ENCODE data around the gene MBOAT2. TPM values are rescaled to one million over a fixed set of nuclear protein-coding genes. Genes with fewer than 3 reads are reported as not detected.
"Not testable (repeated sequence)": the region's sequence is repeated elsewhere in the genome, so short reads cannot be mapped to it uniquely, and the experiment has no call there.

Gene MBOAT2
- total RNA-seq, 8 experiments from 2014 or later: 1.2 to 54.5 (median 28.6) TPM

DNA sequence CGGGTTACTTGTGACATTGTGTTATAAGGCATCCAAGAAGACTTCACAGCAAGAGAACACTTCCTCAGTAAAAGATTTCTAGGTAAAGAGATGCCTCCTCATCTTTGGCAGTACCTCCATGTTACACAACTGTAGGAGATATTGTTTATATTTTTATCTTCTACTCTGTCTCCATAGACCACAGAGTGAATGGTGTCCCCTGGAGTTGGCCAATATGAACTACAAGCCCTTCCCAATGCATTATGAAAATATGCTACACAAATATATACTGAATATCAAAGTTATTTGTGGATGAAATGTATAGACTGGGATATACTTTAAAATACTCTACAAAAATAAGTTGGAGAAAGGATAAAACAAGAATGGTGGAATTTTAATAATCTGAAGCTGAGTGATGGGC is 46.7 kb downstream of the MBOAT2 start:
- Histone ChIP-seq H3K4me1 (replicated peaks in 1 of 2) (no peaks in the 10 kb centered on the region), H3K27ac (no peak overlapping the region), H3K4me3 (no peak overlapping the region)
- no peak for ATAC-seq (replicated peaks in 6 of 8)
- WGBS, 10 experiments: 67 to 100% (median 95%) methylated on average over 1 of the region's 1 CpG; no CpG with 5 or more reads in 4 of the 10 experiments
- in situ Hi-C loops (cut with MboI; ENCODE audit: low pct_unique_long_range_greater_than_20kb in 2 of 9, low sequenced_read_pairs in 9 of 9, unreplicated experiment in 9 of 9): no loop called here

DNA sequence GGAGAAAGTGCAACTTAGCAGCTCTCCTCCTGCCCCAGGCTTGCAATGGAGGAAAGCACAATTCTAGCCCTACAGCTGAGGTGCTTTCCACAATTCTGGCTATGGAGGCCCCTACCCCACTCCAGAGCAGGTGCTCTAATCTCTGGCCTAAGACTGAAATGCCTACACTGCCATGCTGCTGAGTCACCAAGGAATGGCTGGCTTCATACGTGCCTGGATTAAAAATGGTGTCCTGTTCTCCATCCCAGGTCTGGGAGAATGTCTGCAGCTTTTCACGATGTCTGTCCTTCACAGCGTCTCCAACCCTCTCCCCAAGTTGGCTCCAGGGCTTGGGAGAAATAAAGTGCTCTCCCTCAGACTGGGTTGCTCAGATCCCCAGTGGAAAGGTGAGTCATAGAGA is 48.5 kb downstream of the MBOAT2 start:
- no peak for ATAC-seq (replicated peaks in 6 of 8)
- no peak overlapping the region for H3K27ac ChIP-seq
- H3K4me3 ChIP-seq: no peak overlapping the region
- WGBS, 10 experiments: 20 to 100% (median 90%) methylated on average over 1 of the region's 3 CpGs; no CpG with 5 or more reads in 6 of the 10 experiments
- in situ Hi-C loops (cut with MboI; ENCODE audit: low pct_unique_long_range_greater_than_20kb in 2 of 9, low sequenced_read_pairs in 9 of 9, unreplicated experiment in 9 of 9): no loop called here
- H3K4me1 ChIP-seq (replicated peaks in 1 of 2): no peaks in the 10 kb centered on the region

DNA sequence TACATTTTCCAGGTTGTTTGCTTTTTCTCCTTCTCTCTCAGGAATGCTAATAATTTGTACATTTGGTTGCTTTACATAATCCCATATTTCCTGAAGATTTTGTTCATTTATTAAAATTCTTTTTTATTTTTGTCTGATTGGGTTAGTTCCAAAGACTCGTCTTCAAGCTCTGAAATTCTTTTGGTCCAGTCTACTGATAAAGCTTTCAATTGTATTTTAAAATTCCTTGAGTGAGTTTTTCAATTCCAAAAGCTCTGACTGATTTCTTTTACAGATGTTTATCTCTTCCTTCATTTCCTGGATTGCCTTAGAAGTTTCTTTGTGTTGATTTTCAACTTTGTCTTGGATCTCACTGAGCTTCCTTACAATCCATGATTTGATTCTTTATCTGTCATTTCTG is 50.0 kb downstream of the MBOAT2 start:
- WGBS, 10 experiments: 80 to 100% (median 92%) methylated on average over 1 of the region's 1 CpG; no CpG with 5 or more reads in 1 of the 10 experiments
- no peak for ATAC-seq (replicated peaks in 6 of 8)
- H3K27ac ChIP-seq: no peak overlapping the region
- no peak overlapping the region for H3K4me3 ChIP-seq
- H3K4me1 ChIP-seq (replicated peaks in 1 of 2): no peaks in the 10 kb centered on the region
- in situ Hi-C loops (cut with MboI; ENCODE audit: low pct_unique_long_range_greater_than_20kb in 2 of 9, low sequenced_read_pairs in 9 of 9, unreplicated experiment in 9 of 9): no loop called here

DNA sequence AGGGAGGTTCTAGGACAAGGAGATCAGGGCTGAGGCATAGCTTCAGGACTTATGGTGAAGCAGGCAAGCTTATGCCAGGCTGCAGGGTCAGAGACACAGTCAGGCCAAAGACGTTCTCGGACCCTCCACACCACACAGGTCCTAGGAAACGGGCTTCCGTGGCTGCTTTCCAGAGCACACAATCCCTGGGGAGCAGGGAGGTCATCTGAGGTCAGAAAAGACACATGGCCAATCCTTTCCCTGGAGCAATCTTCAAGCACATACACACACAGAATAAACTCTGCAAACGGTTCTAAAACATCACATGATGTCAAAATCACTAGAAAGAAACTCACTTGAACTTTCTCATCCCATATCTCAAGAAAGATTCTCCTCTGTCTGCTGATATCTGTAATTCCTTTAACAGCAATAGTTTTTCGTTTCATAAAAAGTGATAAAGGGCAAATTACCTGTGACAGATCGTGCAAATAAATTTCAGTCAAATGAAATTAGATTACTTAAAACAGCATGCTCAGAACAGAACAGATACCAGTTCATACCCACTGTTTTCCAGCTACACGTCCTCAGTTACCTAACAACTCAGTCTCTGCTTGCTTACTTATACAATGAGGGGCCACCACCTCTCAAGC is 63.9 kb downstream of the MBOAT2 start:
- in situ Hi-C loops (cut with MboI; ENCODE audit: low pct_unique_long_range_greater_than_20kb in 2 of 9, low sequenced_read_pairs in 9 of 9, unreplicated experiment in 9 of 9): no loop called here
- 37 to 89% (median 81%) methylated on average over 1 to 8 of the region's 8 CpGs for WGBS, 10 experiments
- no peak overlapping the region for H3K4me3 ChIP-seq
- no peak for ATAC-seq (replicated peaks in 6 of 8)
- no peaks in the 10 kb centered on the region for H3K4me1 ChIP-seq (replicated peaks in 1 of 2)
- H3K27ac ChIP-seq: no peak overlapping the region

DNA sequence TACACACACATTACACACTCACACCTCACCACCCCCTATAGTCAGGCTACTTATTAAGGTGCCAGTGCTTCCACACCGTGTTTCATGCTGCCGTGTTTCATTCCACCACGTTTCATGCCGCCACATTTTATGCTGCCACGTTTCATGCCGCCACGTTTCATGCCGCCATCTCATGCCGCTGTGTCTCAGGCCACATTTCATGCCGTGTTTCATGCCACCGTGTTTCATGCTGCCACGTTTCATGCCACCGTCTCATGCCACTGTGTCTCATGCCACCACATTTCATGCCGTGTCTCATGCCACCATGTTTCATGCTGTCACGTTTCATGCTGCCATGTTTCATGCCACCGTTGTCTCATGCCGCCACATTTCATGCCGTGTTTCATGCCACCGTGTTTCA is 65.1 kb downstream of the MBOAT2 start:
- no peak overlapping the region for H3K27ac ChIP-seq
- in situ Hi-C loops (cut with MboI; ENCODE audit: low pct_unique_long_range_greater_than_20kb in 2 of 9, low sequenced_read_pairs in 9 of 9, unreplicated experiment in 9 of 9): no loop called here
- H3K4me3 ChIP-seq: no peak overlapping the region
- no peaks in the 10 kb centered on the region for H3K4me1 ChIP-seq (replicated peaks in 1 of 2)
- no peak for ATAC-seq (replicated peaks in 6 of 8)
- 86 to 100% (median 98%) methylated on average over 1 to 18 of the region's 19 CpGs; no CpG with 5 or more reads in 2 of the 10 experiments for WGBS, 10 experiments

DNA sequence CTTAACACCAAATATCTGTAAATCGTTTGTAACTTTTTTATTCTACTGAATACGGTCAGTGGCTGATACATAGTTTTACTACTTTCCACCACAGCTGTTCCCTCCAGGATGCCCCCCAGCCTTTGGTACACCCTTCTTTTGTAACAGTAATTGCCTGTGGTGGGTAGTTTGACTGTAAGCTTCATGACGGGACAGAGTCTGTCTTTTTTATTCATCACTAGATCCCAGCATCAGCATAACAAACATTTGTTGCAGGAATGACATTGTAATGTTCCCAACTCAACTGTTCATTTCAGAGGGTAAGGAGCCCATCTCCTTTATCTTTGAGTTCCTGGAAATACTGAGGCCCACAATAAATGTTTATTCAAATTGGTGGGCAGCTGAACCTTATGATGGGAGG is 67.5 kb downstream of the MBOAT2 start:
- in situ Hi-C loops (cut with MboI; ENCODE audit: low pct_unique_long_range_greater_than_20kb in 2 of 9, low sequenced_read_pairs in 9 of 9, unreplicated experiment in 9 of 9): no loop called here
- Histone ChIP-seq H3K27ac (no peak overlapping the region), H3K4me3 (no peak overlapping the region), H3K4me1 (replicated peaks in 1 of 2) (no peaks in the 10 kb centered on the region)
- no peak for ATAC-seq (replicated peaks in 6 of 8)
- WGBS, 10 experiments: 59 to 100% (median 75%) methylated on average over 1 to 3 of the region's 3 CpGs

DNA sequence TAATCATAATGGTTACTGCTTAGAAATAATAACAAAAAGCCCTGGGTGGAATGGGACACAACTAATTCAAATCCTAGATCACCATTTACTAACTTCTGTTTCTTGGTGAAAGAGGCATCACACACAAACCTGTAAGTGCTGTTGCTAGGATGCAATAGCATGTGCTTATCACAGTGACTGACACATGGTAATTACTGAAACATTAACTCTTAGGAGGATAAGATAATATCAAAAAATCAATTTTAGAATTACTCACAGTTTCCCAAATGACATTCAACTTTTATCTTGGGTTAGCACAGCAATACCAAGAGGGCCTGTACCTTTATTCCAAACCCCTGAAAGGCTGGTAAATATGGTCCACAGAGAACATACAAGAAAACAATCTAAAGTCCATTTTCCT is 69.1 kb downstream of the MBOAT2 start:
- in situ Hi-C loops (cut with MboI; ENCODE audit: low pct_unique_long_range_greater_than_20kb in 2 of 9, low sequenced_read_pairs in 9 of 9, unreplicated experiment in 9 of 9): no loop called here
- ATAC-seq (replicated peaks in 6 of 8): no peak
- Histone ChIP-seq H3K4me3 (no peak overlapping the region), H3K4me1 (replicated peaks in 1 of 2) (no peaks in the 10 kb centered on the region), H3K27ac (no peak overlapping the region)

DNA sequence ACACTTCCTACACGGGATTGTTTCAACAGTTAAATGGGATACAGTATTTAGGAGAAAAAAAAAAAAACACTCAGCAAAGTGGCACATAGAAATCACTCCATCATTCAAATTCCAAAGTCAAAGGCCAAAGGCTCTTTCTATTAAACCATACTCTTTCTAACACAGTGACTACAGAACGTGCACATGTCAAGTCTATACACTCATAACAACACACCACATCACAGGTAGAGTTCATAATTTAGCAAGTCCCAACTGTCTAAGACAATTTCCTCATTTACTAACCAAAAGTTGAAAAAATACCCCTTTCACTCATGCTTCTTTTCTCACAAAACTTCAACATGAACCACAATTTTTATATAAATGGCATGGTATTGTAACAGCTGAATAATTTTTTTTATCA is 70.8 kb downstream of the MBOAT2 start:
- no peak for ATAC-seq (replicated peaks in 6 of 8)
- Histone ChIP-seq H3K27ac (no peak overlapping the region), H3K4me3 (no peak overlapping the region), H3K4me1 (replicated peaks in 1 of 2) (no peaks in the 10 kb centered on the region)
- 20 to 88% (median 77%) methylated on average over 2 of the region's 2 CpGs; no CpG with 5 or more reads in 3 of the 10 experiments for WGBS, 10 experiments
- in situ Hi-C loops (cut with MboI; ENCODE audit: low pct_unique_long_range_greater_than_20kb in 2 of 9, low sequenced_read_pairs in 9 of 9, unreplicated experiment in 9 of 9): no loop called here

DNA sequence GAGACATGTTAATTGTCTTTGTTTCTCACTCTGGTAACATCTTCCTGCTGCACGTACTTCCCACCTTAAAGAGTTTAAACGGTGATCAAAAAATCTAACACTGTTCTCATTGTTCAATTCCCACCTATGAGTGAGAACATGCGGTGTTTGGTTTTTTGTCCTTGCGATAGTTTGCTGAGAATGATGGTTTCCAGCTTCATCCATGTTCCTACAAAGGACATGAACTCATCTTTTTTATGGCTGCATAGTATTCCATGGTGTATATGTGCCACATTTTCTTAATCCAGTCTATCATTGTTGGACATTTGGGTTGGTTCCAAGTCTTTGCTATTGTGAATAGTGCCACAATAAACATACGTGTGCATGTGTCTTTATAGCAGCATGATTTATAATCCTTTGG is 73.3 kb downstream of the MBOAT2 start:
- in situ Hi-C loops (cut with MboI; ENCODE audit: low pct_unique_long_range_greater_than_20kb in 2 of 9, low sequenced_read_pairs in 9 of 9, unreplicated experiment in 9 of 9): not testable (repeated sequence)

DNA sequence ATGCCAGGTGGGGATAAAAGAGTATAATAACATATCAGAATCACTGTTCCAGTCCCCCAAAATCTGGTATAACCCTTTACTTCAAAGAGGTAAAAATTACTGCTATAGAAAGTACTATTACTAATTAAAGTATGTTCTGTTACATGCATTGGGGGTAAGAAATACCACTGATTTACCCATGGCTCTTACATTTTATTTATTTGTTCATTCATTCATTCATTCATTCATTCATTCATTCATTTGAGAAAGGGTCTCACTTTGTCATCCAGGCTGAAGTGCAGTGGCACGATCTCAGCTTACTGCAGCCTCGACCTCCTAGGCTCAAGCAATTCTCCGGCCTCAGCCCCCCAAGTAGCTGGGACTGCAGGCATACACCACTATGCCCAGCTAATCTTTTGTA is 74.4 kb downstream of the MBOAT2 start:
- in situ Hi-C loops (cut with MboI; ENCODE audit: low pct_unique_long_range_greater_than_20kb in 2 of 9, low sequenced_read_pairs in 9 of 9, unreplicated experiment in 9 of 9): no loop called here
- WGBS, 10 experiments: 92 to 100% (median 100%) methylated on average over 1 to 3 of the region's 3 CpGs; no CpG with 5 or more reads in 4 of the 10 experiments
- Histone ChIP-seq H3K4me3 (no peak overlapping the region), H3K4me1 (replicated peaks in 1 of 2) (peaks cover 0 to 4% of the 10 kb centered on the region in 2 donors), H3K27ac (no peak overlapping the region)
- ATAC-seq (replicated peaks in 6 of 8): no peak

More for the DNA sequence above, 73.3 kb downstream of the MBOAT2 start:
- 67 to 100% (median 94%) methylated on average over 1 to 4 of the region's 5 CpGs; no CpG with 5 or more reads in 5 of the 10 experiments for WGBS, 10 experiments
- H3K4me3 ChIP-seq; H3K4me1 ChIP-seq (replicated peaks in 1 of 2); ATAC-seq (replicated peaks in 6 of 8); H3K27ac ChIP-seq: not testable (repeated sequence)

DNA sequence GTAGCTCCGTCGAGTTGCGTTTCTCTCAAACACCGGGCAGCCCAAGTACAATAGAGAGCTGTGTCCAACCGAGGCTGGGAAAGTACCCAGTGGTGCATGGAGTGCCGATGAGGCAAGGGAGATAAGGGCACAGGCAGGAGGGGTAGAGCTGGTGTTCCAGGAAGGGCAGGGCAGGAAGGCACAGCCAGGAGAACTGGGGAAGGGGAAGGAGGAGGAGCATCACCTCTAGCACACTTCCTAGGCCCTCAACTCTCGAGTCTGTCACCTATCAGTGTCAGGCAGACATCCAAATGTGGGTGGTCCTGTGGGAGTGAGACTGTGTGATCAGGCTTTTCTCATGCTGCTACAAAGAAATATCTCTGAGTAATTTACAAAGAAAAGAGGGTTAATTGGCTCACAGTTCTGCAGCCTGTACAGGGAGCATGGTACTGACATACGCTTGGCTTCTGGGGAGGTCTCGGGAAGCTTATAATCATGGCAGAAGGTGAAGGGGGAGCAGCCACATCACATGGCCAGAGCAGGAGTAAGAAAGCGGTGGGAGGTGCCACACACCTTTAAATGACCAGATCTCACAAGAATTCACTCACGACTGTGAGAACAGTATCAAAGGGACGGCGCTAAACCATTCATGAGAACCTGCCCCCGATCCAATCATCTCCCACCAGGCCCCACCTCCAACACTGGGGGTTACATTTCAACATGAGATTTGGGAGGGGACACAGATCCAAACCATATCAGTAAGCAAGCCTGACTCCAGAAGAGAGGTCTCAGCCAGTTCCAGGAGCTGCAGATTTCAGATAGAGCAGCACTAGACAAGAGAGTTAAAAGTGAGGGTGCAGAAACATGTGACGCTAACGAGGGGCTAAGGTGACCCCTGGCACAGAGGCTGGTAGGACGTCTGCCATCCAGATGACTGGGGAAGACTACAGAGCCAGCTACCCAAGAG is 75.7 kb downstream of the MBOAT2 start:
- in situ Hi-C loops (cut with MboI; ENCODE audit: low pct_unique_long_range_greater_than_20kb in 2 of 9, low sequenced_read_pairs in 9 of 9, unreplicated experiment in 9 of 9): no loop called here
- 73 to 97% (median 92%) methylated on average over 4 to 13 of the region's 17 CpGs; no CpG with 5 or more reads in 1 of the 10 experiments for WGBS, 10 experiments
- Histone ChIP-seq H3K27ac (no peak overlapping the region), H3K4me1 (replicated peaks in 1 of 2) (peaks cover 0 to 4% of the 10 kb centered on the region in 2 donors), H3K4me3 (no peak overlapping the region)
- no peak for ATAC-seq (replicated peaks in 6 of 8)

DNA sequence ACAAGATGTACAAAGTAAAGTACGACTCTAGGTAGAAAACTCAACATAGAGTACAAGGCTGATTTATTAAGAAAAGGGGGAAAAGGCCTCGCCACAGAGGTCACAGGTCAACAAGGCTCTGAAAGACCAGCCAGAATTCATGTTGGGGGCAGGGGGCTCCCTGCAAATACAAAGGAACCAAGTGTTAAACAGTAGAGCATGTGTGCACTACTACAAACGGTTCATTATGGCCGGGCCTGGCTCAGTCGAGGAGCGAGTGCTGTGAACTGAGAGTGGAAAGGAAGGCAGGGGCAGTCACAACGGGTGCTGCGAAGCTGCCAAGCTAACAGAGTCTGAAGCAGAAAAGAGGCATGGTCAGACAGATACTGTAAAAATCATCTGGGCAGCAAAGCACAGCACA is 77.1 kb downstream of the MBOAT2 start:
- H3K4me3 ChIP-seq: no peak overlapping the region
- H3K27ac ChIP-seq: no peak overlapping the region
- in situ Hi-C loops (cut with MboI; ENCODE audit: low pct_unique_long_range_greater_than_20kb in 2 of 9, low sequenced_read_pairs in 9 of 9, unreplicated experiment in 9 of 9): no loop called here
- 48 to 100% (median 65%) methylated on average over 2 to 7 of the region's 8 CpGs; no CpG with 5 or more reads in 3 of the 10 experiments for WGBS, 10 experiments
- peaks cover 0 to 4% of the 10 kb centered on the region in 2 donors for H3K4me1 ChIP-seq (replicated peaks in 1 of 2)
- peak in 1 of 8 experiments; percentile 47 for ATAC-seq (replicated peaks in 6 of 8)

DNA sequence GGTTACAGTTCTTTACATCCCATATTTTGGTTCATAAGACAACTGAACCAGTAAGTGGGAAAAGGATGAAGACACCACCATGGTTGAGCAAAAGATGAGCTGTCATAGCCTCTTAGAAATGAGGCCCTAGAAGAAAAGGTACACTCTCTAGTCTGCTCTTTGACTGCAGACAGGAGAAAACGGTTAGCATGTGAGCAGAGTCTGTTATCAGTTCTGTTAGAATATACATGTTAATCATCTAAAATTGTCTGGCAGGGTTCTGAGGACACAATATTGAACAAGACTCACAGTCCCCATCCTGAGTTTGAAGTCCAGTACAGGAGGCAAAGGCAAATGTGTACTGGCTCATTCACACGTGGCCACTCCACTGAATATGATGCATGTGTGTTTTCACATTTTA is 78.1 kb downstream of the MBOAT2 start:
- H3K4me1 ChIP-seq (replicated peaks in 1 of 2): peaks cover 0 to 4% of the 10 kb centered on the region in 2 donors
- 60 to 100% (median 90%) methylated on average over 1 to 2 of the region's 2 CpGs; no CpG with 5 or more reads in 3 of the 10 experiments for WGBS, 10 experiments
- in situ Hi-C loops (cut with MboI; ENCODE audit: low pct_unique_long_range_greater_than_20kb in 2 of 9, low sequenced_read_pairs in 9 of 9, unreplicated experiment in 9 of 9): no loop called here
- H3K27ac ChIP-seq: no peak overlapping the region
- H3K4me3 ChIP-seq: no peak overlapping the region
- no peak for ATAC-seq (replicated peaks in 6 of 8)
